Thyroid gland (tissue), 4 donors: ENCODE results near the gene STX12. TPM values are rescaled to one million over a fixed set of nuclear protein-coding genes. Genes with fewer than 3 reads are reported as not detected.
"Not testable (repeated sequence)": the region's sequence is repeated elsewhere in the genome, so short reads cannot be mapped to it uniquely, and the experiment has no call there.

Source experiments
- DNase-seq, 2 donors: peaks; one replicate each; pipeline ENCODE4 v3.0.0-alpha.2; 2019
- H3K27ac ChIP-seq, 3 donors: fragments of 200-600 bp; sonication (generic); 1 replicate in 2 of 3; 2 replicates in 1 of 3; pipeline ENCODE4 v1.5.1; 2016 to 2019; ENCODE audit warnings: mild to moderate bottlenecking in 1 of 3, moderate library complexity in 1 of 3
- H3K27me3 ChIP-seq: fragments of 200-600 bp; sonication (generic); one replicate; pipeline ENCODE4 v1.5.1; 2019
- H3K36me3 ChIP-seq, 2 donors: fragments of 200-600 bp; sonication (generic); one replicate each; pipeline ENCODE4 v1.5.1; 2016 to 2019
- H3K4me1 ChIP-seq, 2 donors: fragments of 200-600 bp; sonication (generic); one replicate each; pipeline ENCODE4 v1.5.1; 2017 to 2019
- H3K4me3 ChIP-seq, 3 donors: fragments of 200-600 bp; sonication (generic); replicated peaks in 1 of 3; 1 replicate in 2 of 3; 2 replicates in 1 of 3; pipeline ENCODE4 v1.5.1; 2016; ENCODE audit warnings: mild to moderate bottlenecking in 1 of 3
- H3K9me3 ChIP-seq: fragments of 200-600 bp; sonication (generic); one replicate; pipeline ENCODE4 v1.5.1; 2017
- CTCF ChIP-seq, 6 experiments: fragments of 200-600 bp in 3 of 6; fragments of 450-650 bp in 3 of 6; sonication (generic) in 3 of 6; IDR thresholded peaks; one replicate each; pipeline ENCODE4 v1.5.1; 2016 to 2019; ENCODE audit warnings: antibody characterized with exemption in 6 of 6, mild to moderate bottlenecking in 2 of 6, inconsistent platforms in 1 of 6, moderate library complexity in 1 of 6
- POLR2A ChIP-seq, 2 donors: fragments of 450-650 bp; IDR thresholded peaks; one replicate each; pipeline ENCODE4 v1.6.1; 2017; ENCODE audit warnings: antibody characterized with exemption in 2 of 2, mild to moderate bottlenecking in 2 of 2, moderate library complexity in 1 of 2
- WGBS, 2 donors: methylation state at CpG; one replicate each; pipeline ENCODE4 v1.1.5; 2017; 5-methylcytosine and 5-hydroxymethylcytosine counted together
- intact Hi-C: fragments of 100-400 bp; cut with DNase I; formaldehyde crosslinking; loops from one replicate; pipeline ENCODE4 v1.15.1; 2023
- total RNA-seq, 4 donors: library from RNA; depleted of rRNA; stranded (reverse); fragments of >200 nt; gene quantifications; one replicate each; pipeline ENCODE4 v1.2.3, GENCODE V29; 2016

STX12 gene
- total RNA-seq, 4 donors from 2014 or later: 169 to 265 (median 221) TPM

GRCh38 chr1:27865821-27866220 lies 92.8 kb downstream of the STX12 start:
- Histone ChIP-seq H3K4me1 (peaks cover 14 to 25% of the 10 kb centered on the region in 2 donors), H3K27ac (no peak overlapping the region), H3K9me3 (no peaks in the 10 kb centered on the region), H3K27me3 (no peaks in the 10 kb centered on the region), H3K4me3 (no peak overlapping the region), H3K36me3 (no peaks in the 10 kb centered on the region)
- 94 to 95% methylated on average over 10 of the region's 10 CpGs for WGBS, 2 donors
- intact Hi-C loops: no loop called here
- TF ChIP-seq POLR2A (IDR thresholded peaks at IDR 0.05) (no peak), CTCF (IDR thresholded peaks at IDR 0.05) (no peak)
- no peak for DNase-seq

- no peaks in the 10 kb centered on the region for H3K9me3 ChIP-seq
- H3K27me3 ChIP-seq: no peaks in the 10 kb centered on the region
- H3K4me1 ChIP-seq: peaks cover 3 to 19% of the 10 kb centered on the region in 2 donors
- no peak overlapping the region for H3K27ac ChIP-seq
- 88 to 90% methylated on average over 6 to 11 of the region's 11 CpGs for WGBS, 2 donors
- TF ChIP-seq POLR2A (IDR thresholded peaks at IDR 0.05): no peak
- no peak for TF ChIP-seq CTCF (IDR thresholded peaks at IDR 0.05)
- intact Hi-C loops: no loop called here
- DNase-seq: no peak
- no peak overlapping the region for H3K4me3 ChIP-seq
- no peaks in the 10 kb centered on the region for H3K36me3 ChIP-seq
Observed at GRCh38 chr1:27868556-27868931, 95.5 kb downstream of the STX12 start.

GRCh38 chr1:27868932-27869718 lies 96.1 kb downstream of the STX12 start:
- Histone ChIP-seq H3K9me3 (no peaks in the 10 kb centered on the region), H3K27me3 (no peaks in the 10 kb centered on the region), H3K36me3 (no peaks in the 10 kb centered on the region), H3K27ac (peak overlapping the region in 1 of 3 donors; percentile 24), H3K4me1 (peaks cover 0 to 15% of the 10 kb centered on the region in 2 donors), H3K4me3 (no peak overlapping the region)
- TF ChIP-seq CTCF (IDR thresholded peaks at IDR 0.05): no peak
- no peak for TF ChIP-seq POLR2A (IDR thresholded peaks at IDR 0.05)
- WGBS, 2 donors: 46 to 72% methylated on average over 11 to 12 of the region's 16 CpGs
- intact Hi-C loops: no loop called here
- no peak for DNase-seq

GRCh38 chr1:27869719-27870085 lies 96.7 kb downstream of the STX12 start:
- no peaks in the 10 kb centered on the region for H3K27me3 ChIP-seq
- H3K36me3 ChIP-seq: no peaks in the 10 kb centered on the region
- intact Hi-C loops: no loop called here
- DNase-seq: no peak
- H3K27ac ChIP-seq: no peak overlapping the region
- no peak overlapping the region for H3K4me3 ChIP-seq
- TF ChIP-seq POLR2A (IDR thresholded peaks at IDR 0.05) (no peak), CTCF (IDR thresholded peaks at IDR 0.05) (no peak)
- no peaks in the 10 kb centered on the region for H3K9me3 ChIP-seq
- WGBS, 2 donors: 85 to 88% methylated on average over 1 of the region's 1 CpG
- peaks cover 0 to 13% of the 10 kb centered on the region in 2 donors for H3K4me1 ChIP-seq

- H3K27me3 ChIP-seq, H3K9me3 ChIP-seq, intact Hi-C loops, H3K36me3 ChIP-seq, DNase-seq, H3K27ac ChIP-seq, H3K4me3 ChIP-seq: not testable (repeated sequence)
- peaks cover 3 to 21% of the 10 kb centered on the region in 2 donors for H3K4me1 ChIP-seq
- 95 to 96% methylated on average over 7 of the region's 7 CpGs for WGBS, 2 donors
Observed at GRCh38 chr1:27871076-27871475, 98.1 kb downstream of the STX12 start.
